NCI-H2227 (cell line): ENCODE data around the gene GSTM5.
"Not testable (repeated sequence)": the region's sequence is repeated elsewhere in the genome, so short reads cannot be mapped to it uniquely, and the experiment has no call there.

Experiments
- DNase-seq: peaks from one replicate; lab custom pipeline; 2025; ENCODE audit not compliant: unreplicated experiment; lab: John Stamatoyannopoulos, UW

Gene GSTM5

DNA sequence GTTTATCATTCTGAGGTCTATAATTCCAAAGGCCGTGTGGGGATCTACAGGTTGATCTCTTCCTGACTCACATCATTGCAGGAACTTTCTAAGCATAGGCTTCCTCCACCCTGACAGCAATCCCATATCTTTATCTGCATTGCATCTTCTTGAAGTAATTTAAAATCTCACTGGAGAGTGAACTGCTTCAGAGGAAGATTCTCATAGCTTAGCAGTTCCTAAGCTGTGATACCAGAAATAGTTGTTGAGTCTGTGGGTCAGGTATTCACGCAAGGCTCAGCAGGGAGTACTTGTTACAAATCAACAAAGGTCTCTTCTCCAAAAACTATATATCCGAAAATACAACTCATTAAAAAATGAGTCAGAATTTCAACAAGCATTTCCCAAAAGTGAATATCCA, 16.9 kb upstream of the GSTM5 start:
- not testable (repeated sequence) for DNase-seq

DNA sequence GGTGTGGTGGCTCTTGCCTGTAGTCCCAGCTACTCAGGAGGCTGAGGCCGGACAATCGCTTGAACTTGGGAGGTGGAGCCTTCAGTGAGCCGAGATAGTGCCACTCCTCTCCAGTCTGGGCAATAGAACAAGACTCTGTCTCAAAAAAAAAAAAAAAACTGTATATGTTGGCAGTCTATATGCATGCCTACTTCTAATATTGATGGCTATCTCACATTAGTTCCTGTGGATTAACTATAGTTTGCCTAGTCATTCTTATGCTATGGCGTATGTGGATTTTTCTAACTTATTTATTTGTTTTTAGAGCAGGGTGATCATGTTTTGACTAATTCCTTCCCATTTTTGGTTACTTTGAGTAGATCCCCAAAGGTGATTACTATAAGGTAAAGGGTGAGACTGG, 15.0 kb upstream of the GSTM5 start:
- no peak for DNase-seq

DNA sequence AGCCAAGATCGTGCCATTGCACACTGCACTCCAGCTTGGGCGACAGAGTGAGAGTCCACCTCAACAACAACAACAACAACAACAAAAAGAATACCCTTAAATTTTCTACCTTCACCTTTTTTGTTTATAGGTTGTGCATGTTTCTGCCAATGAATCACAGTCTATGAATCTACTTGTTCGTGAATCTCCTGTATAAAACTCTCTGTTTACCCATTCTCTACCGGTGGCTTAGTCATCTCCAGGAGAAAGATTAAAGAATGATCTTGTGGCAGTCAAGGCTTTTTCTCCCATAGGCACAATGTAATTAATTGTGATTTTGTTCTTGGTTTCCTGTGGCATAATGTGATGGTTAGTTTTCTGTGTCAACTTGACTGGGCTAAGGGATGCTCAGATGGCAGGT, 14.2 kb upstream of the GSTM5 start:
- DNase-seq = not testable (repeated sequence)

DNA sequence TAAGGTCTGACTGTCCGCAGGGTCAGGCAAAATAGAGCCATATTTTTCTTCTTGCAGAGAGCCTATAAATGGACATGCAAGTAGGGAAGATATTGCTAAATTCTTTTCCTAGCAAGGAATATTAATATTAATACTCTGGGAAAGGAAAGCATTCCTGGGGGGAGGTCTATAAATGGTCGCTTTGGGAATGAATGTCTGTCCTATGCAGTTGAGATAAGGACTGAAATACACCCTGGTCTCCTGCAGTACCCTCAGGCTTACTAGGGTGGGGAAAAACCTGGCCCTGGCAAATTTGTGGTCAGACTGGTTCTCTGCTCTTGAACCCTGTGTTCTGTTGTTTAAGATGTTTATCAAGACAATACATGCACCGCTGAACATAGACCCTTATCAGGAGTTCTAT, 9.1 kb upstream of the GSTM5 start:
- not testable (repeated sequence) for DNase-seq

DNA sequence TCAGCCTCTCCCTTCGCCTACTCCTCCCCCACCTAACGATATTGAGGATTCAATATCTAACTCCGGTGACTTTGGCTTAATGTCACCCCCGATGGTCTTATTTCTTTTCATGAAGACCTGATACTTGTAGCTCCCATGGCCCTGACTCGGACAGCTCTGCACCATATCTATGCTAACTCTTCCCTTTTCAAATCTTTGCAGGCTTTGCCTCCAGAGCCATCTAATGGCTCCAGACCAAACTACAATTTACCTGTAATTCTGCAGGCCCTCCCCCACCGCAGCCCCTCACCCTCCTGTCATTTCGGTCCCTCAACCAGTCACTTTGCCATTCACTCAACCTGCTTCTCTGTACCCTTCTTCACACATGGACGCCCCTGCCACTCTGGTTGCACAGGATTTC, 7.9 kb upstream of the GSTM5 start:
- no peak for DNase-seq

DNA sequence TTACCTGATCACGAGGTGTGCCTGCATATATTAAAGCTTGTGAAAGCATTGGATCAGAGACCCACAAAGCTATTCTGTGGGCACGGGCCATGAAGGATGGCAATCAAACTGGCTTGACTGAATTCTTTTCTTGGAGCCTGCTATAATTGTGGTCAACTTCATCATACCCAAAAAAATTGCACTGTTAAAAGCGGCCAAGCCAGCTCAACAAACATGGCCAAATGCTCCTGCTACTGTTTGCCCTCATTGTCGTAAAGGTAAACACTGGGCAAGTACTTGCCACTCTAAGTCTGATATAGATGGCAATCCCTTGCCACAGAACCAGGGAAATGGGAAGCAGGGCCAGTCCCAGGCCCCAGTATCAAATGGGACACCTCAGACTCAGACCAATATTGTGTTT, 6.6 kb upstream of the GSTM5 start:
- DNase-seq = no peak

DNA sequence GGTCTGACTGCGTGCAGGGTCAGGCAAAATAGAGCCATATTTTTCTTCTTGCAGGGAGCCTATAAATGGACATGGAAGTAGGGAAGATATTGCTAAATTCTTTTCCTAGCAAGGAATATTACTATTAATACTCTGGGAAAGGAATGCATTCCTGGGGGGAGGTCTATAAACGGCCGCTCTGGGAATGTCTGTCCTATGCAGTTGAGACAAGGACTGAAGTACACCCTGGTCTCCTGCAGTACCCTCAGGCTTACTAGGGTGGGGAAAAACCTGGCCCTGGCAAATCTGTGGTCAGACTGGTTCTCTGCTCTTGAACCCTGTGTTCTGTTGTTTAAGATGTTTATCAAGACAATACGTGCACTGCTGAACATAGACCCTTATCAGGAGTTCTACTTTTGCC, 3.1 kb upstream of the GSTM5 start:
- DNase-seq = not testable (repeated sequence)

DNA sequence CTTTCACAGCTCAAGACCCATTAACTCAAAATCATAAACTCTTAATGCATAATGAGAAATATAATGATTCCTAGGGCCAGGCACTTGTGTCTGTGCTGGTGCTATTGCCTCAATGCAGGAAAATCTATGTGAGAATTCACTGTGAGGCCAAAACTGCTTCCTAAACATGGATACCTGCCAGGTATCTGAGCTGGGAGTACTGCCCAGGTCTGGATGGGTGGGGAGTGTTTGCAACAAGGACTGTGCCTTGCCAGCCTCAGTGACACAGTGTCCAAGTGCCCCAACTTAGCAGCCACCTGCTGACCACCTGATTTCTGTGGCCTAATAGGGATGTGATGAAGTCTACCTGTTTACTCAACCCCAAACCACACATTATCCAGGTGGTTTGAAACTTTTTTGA, 2.2 kb upstream of the GSTM5 start:
- not testable (repeated sequence) for DNase-seq

DNA sequence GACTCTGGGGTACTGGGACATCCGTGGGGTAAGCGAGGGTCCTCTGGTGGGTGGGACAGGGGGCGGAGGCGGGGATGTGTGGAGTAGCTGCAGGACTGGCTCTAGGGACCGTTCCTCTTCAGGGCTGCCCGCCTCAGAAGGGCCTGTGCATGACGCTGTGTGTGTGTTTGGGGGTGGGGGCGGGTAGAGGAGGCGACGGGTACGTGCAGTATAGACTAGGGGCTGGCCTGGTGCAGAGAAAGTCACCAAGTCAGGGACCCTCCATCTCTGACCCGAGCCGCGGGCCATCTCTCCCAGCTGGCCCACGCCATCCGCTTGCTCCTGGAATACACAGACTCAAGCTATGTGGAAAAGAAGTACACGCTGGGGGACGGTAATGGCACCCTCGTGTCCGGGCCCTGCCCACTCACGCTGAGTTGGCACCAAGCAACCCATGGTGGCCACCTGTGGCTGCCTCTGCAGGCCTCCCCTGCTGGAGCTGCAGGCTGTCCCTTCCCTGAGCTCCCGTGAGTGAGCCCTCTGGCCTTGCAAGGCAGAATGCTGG, 342 bp downstream of the GSTM5 start:
- DNase-seq = no peak

DNA sequence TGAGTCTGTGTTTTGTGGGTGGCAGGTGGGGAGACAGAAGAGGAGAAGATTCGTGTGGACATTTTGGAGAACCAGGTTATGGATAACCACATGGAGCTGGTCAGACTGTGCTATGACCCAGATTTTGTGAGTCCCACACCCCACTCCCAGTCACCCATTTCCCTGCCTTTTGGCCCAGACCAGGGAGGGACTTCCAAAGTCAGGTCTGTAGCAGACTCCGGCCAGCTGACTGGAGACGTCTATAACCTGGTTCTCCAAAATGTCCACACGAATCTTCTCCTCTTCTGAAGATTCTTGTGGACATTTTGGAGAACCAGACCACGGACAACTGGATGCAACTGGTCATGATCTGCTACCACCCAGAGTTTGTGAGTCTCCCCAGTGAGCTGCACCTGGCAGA, 1.6 kb downstream of the GSTM5 start:
- no peak for DNase-seq

DNA sequence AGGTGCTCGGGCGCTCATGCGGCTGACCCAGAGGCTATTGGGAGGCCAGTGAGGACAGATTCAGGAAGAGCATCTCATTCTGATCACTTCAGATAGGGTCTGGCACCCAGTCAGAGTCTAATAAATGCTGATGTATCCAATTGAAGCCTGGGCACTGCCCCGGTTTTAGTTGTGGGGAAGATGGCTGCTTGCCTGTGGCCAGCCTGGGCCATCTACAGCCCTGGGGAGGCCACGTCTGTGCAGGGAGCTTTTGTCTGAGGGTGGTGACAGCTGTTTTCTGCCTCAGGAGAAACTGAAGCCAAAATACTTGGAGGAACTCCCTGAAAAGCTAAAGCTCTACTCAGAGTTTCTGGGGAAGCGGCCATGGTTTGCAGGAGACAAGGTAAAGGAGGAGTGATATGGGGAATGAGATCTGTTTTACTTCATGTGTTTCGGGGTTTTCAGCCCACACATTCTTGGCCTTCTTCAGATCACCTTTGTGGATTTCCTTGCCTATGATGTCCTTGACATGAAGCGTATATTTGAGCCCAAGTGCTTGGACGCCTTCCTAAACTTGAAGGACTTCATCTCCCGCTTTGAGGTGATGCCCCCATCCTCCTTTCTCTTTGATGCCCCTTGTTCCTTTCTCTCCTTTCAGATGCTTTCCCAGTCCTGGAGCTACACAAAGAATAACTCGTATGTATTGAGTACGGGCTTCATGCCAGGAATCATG, 2.8 kb downstream of the GSTM5 start:
- no peak for DNase-seq

DNA sequence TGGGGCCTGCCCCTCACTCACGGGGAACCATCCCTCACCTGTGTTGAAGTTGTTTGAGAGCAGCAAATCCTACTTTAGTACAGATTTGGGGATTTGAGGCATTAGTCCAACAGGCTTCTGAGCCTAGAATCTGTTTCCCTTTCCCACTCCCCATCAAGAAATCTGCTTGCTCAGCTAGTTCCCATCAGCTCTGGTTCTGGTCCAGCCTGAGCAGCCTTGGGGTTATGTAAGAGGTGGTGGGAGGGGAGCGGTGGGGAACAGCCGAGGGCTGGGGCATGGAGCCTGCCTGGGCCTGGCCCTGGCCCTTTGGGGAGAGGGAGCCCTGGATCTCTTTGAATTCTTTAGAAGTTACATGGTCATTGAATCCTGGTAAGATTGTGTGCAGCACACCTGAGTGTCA, 4.1 kb downstream of the GSTM5 start:
- DNase-seq = no peak

DNA sequence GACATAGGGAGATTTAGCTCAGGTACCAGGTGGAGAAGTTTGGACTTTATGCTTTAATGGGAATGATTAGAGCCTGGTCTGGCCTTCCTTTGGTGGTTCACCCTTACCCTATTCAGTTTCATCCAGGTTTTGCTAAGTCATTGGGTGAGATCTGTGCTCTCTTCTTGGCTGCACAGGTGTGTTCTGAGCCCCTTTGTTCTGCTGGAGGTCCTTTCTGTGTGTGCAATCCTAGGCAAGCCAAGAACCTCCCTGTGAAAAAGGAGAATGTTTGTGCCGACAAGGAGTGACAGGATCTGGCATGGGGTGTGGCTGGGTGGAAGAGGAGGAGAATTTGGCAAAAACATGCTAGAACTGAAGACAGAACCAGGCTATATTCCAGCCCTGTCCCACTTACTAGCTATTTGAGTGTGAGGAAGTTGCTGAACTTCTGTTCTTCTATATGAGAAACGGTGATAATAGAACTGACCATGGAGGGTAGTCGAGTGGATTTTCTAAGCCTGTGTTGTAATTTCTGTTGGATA, 4.6 kb downstream of the GSTM5 start:
- no peak for DNase-seq

DNA sequence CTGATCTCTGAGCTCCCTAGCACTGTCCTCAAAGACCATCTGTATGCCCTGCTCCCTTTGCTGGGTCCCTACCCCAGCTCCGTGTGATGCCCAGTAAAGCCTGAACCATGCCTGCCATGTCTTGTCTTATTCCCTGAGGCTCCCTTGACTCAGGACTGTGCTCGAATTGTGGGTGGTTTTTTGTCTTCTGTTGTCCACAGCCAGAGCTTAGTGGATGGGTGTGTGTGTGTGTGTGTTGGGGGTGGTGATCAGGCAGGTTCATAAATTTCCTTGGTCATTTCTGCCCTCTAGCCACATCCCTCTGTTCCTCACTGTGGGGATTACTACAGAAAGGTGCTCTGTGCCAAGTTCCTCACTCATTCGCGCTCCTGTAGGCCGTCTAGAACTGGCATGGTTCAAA, 5.7 kb downstream of the GSTM5 start:
- no peak for DNase-seq

DNA sequence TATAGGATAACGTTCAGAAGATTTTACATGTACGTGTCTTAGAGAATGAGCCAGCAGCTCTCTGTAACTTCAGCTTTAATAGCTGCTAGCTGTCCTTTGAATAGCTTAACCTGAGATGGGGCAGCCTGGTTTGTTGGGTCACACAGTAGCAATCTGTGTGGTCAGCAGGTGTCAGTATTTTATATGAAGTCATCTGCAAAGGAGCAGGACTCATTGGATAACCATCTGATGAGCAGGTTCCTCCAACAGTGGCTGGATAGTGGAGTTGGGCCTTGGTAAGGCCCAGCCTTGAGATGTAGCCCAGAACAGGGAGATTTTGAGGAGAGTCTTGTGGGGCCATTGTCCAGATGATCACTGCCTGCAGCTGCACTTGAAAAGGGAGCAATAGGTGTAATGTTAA, 6.4 kb downstream of the GSTM5 start:
- no peak for DNase-seq

DNA sequence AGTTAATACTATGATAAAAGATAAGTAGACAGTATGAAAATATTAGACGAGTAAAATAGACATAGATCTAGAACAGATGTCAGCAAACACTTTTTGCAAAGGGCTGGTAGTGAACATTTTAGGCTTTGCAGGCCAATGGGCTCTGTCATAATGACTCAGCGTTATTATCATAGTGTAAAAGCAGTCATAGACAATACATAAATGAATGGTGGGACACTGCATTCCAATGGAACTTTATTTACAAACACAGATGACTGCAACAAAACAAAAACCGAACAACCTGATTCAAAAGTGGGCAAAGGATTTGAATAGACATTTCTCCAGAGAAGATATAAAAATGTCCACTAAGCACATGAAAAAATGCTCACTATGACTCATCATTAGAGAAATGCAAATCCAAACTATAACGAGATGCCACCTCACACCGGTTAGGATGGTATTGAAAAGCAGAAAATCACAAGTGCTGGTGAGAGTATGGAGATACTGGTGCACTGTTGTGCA, 7.3 kb downstream of the GSTM5 start:
- no peak for DNase-seq

DNA sequence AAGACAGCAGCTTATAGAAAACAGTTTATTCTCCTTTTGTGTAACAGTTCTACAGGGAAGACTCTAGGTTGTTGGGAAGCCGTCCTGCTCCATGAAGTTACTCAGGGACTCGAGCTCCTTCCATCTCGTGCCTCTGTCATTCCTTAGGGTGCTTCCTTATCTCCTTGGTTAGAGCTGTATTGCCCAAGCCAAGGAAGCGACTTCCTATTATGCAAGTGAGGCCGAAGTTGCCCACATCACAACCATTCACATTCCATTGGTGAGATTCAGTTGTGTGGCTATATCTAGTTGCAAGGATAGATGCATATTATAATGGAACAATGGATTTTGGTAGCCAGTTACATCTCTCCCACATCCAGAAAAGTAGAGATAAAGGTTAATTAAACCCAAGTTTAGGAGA, 9.0 kb downstream of the GSTM5 start:
- DNase-seq = no peak

DNA sequence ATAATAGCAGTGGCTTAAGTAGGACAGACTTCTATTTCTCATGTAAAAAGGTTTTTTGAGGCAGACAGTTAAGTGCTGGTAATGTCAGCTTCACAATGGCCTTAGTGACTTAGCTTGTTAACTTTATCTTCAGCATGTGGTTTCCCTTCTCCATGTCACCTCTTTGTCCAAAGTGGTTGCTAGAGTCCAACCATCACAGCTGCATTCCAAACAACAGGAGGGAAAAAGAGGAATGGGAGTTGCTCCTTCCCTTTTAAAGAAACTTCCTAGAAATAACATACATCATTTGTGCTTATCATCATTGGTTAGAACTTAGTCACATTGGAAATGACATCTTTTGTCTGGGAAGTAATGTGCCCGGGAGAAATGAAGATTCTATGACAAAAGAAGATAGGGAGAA, 9.9 kb downstream of the GSTM5 start:
- no peak for DNase-seq

DNA sequence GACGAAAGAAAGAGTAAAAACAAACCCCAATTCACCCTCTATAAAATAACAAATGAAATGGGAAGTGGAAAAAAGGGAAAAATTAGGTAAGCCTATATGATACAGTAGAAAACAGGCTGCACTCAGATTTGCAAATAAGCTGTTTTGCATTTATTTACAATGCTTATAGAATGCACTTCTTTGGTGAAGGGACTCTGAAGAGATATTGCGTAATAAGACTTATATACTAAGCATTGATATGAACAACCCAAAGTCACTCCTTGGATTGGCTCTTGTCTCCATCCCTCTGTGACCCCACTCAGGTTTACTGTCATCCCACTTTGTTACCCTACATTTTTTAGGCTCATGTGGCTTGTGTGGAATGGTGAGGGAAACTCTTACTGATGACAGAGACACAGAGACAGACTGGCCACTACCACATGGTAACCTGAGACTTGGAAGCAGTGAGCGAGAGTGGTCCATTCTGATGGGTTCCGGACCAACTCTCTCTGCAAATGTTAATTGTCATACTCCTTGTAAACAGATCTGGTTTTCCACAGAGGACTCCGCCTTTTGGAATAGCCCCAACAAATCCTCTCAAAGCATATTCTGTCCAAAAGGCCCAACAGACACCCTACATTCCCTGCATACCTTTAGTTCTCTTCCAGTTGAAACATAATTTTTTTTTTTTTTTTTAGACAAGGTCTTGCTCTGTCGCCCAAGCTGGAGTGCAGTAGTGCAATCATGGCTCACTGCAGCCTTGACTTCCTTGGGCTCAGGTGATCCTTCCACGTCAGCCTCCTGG, 11.0 kb downstream of the GSTM5 start:
- no peak for DNase-seq

DNA sequence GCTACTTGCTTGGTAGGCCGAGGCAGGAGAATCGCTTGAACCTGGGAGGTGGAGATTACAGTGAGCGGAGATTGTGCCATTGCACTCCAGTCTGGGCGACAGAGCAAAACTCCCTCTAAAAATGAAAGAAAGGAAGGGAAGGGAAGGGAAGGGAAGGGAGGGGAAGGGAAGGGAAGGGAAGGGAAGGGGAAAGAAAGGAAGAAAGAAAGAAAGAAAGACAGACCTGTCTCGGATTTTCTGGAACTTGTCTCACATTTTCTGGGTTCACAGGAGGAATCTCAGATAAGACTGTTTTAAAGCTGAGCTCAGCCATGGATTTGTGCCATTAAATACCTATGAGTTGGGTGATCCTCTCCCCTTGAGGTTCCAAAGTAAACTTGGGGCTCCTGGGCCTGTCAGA, 12.9 kb downstream of the GSTM5 start:
- DNase-seq = no peak

DNA sequence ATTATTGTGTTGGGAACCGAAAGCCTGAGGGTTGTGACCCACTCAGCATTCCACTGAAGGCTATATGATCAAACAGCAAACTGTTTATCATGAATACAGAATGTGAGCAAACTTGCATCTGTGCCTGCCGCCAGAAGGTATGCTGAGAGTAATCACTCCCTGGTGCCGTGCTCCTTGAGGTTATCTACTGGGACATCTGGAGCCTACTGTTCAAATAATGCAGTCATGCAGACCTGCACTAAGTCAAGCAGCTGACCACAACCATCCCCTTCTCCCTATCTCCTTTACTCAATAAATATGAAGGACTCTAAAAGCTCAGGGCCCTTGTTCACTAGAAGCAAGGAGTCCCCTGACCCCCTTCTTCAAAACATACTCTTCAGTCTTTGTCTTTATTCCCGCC, 13.5 kb downstream of the GSTM5 start:
- DNase-seq = no peak

DNA sequence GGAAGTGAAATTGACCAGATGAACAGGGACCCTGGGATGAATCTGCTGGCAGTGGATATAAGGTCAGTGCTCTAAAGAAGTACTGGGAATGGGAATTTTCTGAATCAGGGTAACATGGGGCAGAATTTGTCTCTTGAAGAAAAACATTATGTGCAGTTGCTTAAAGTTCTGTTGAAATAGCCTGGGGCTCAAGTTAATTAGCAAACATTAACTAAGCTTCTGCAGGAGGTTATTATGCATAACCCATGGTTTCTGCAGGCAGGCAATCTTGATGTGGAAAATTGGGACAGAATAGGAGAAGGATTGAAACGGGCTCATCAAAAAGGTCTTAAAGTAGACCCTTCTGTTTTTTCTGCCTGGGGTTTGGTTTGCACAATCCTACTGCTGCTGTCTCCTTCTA, 14.0 kb downstream of the GSTM5 start:
- DNase-seq = no peak
